CD4-positive, alpha-beta T cell (primary cell): ENCODE measurements around the gene UNC45A. TPM values are rescaled to one million over a fixed set of nuclear protein-coding genes. Genes with fewer than 3 reads are reported as not detected.

Experiments used
- ATAC-seq: fragments of 200-7000 bp; cut with Tn5 transposase; one replicate; pipeline ENCODE4 v1.10.0; 2022; ENCODE audit warnings: mild to moderate bottlenecking; ENCODE audit not compliant: poor library complexity
- CTCF ChIA-PET: fragments of 350-600 bp; sonication (Branson Sonifier 250); formaldehyde crosslinking; loops from one replicate; lab custom pipeline; 2021; ENCODE audit warnings: antibody characterized with exemption, inconsistent platforms; lab: Charles Lee
- POLR2A ChIA-PET: fragments of 350-600 bp; sonication (Branson Sonifier 250); formaldehyde crosslinking; loops from one replicate; lab custom pipeline; 2021; ENCODE audit warnings: antibody characterized with exemption, inconsistent platforms; lab: Charles Lee
- DNase-seq, 14 experiments: peaks; one replicate each; pipeline ENCODE4 v3.0.0-alpha.2; 2013 to 2020; ENCODE audit warnings: mixed read lengths in 2 of 14
- H3K27ac ChIP-seq, 2 donors: one replicate each; pipeline versions ENCODE4 v1.5.1 to v1.7.0; 2013; ENCODE audit warnings: low read length in 2 of 2, low read depth in 1 of 2, mild to moderate bottlenecking in 1 of 2
- H3K27me3 ChIP-seq, 2 experiments: 1 replicate in 1 of 2; 2 replicates in 1 of 2; pipeline versions ENCODE4 v1.6.1 to v1.7.0; 2013; ENCODE audit warnings: low read length in 2 of 2, control low read depth in 1 of 2, mild to moderate bottlenecking in 1 of 2, moderate library complexity in 1 of 2; ENCODE audit not compliant: insufficient read depth in 2 of 2, control insufficient read depth in 1 of 2
- H3K36me3 ChIP-seq: one replicate; pipeline ENCODE4 v1.6.1; 2013; ENCODE audit warnings: low read length, control low read depth; ENCODE audit not compliant: insufficient read depth
- H3K4me1 ChIP-seq: one replicate; pipeline ENCODE4 v1.6.1; 2013; ENCODE audit warnings: low read length, control low read depth; ENCODE audit not compliant: insufficient read depth
- H3K4me3 ChIP-seq: one replicate; pipeline ENCODE4 v1.5.1; 2013; ENCODE audit warnings: mild to moderate bottlenecking, low read length, moderate library complexity
- H3K9me3 ChIP-seq, 2 experiments: 1 replicate in 1 of 2; 2 replicates in 1 of 2; pipeline versions ENCODE4 v1.6.1 to v1.7.0; 2013; ENCODE audit warnings: low read length in 2 of 2, mild to moderate bottlenecking in 2 of 2, control low read depth in 1 of 2, moderate library complexity in 1 of 2; ENCODE audit not compliant: control insufficient read depth in 1 of 2, insufficient read depth in 1 of 2
- H3K27ac Mint-ChIP-seq: one replicate; pipeline ENCODE4 v1.8.0; 2020; ENCODE audit warnings: mixed read lengths
- H3K27me3 Mint-ChIP-seq: one replicate; pipeline ENCODE4 v1.8.0; 2021; ENCODE audit warnings: mixed read lengths
- H3K36me3 Mint-ChIP-seq: one replicate; pipeline ENCODE4 v1.8.0; 2021; ENCODE audit warnings: low read depth, mixed read lengths
- H3K4me1 Mint-ChIP-seq: one replicate; pipeline ENCODE4 v1.8.0; 2021; ENCODE audit warnings: low read depth, mixed read lengths
- H3K4me3 Mint-ChIP-seq: one replicate; pipeline ENCODE4 v1.8.0; 2020; ENCODE audit warnings: mild to moderate bottlenecking, mixed read lengths
- H3K9me3 Mint-ChIP-seq: one replicate; pipeline ENCODE4 v1.8.0; 2020; ENCODE audit warnings: mixed read lengths
- CTCF ChIP-seq: fragments of 200-600 bp; IDR thresholded peaks from one replicate; pipeline ENCODE4 v1.8.0; 2022; ENCODE audit warnings: antibody characterized with exemption, mild to moderate bottlenecking
- intact Hi-C, 2 experiments: fragments of 100-400 bp; cut with DNase I in 1 of 2; cut with micrococcal nuclease in 1 of 2; formaldehyde crosslinking; loops; one replicate each; pipeline versions ENCODE4 v1.15.1 to v1.9.0; 2023 to 2025; cut with DNase I, micrococcal nuclease
- total RNA-seq, 174 experiments: library from RNA in 2 of 174; stranded (reverse) in 2 of 174; gene quantifications; one replicate each; pipeline ENCODE4 v1.2.3 and lab custom pipeline; 2021 to 2026

The UNC45A gene
- total RNA-seq, 2 experiments from 2014 or later = 17.6 to 18.9 TPM

GRCh38 chr15:90968434-90968833, 33.3 kb downstream of the UNC45A start:
- Mint-ChIP-seq H3K27me3 (no peaks in the 10 kb centered on the region), H3K27ac (no peak overlapping the region), H3K36me3 (peaks cover 13% of the 10 kb centered on the region), H3K4me3 (no peak overlapping the region), H3K4me1 (no peaks in the 10 kb centered on the region), H3K9me3 (no peaks in the 10 kb centered on the region)
- Histone ChIP-seq H3K27me3 (no peaks in the 10 kb centered on the region), H3K4me3 (no peak overlapping the region), H3K4me1 (no peaks in the 10 kb centered on the region), H3K27ac (no peak overlapping the region), H3K36me3 (no peaks in the 10 kb centered on the region), H3K9me3 (no peaks in the 10 kb centered on the region)
- ChIA-PET CTCF (interaction anchor here (0.8 kb wide), 1 partner anchor 11 kb away, joined by 3 read pairs; no protein-coding TSS in a partner anchor), POLR2A (no interaction called here)
- DNase-seq (no peak), ATAC-seq (no peak)
- intact Hi-C loops = no loop called here
- no peak for TF ChIP-seq CTCF

GRCh38 chr15:90970274-90970673, 35.2 kb downstream of the UNC45A start:
- ATAC-seq (no peak), DNase-seq (no peak)
- no peaks in the 10 kb centered on the region for H3K9me3 ChIP-seq
- intact Hi-C loops = no loop called here
- no peaks in the 10 kb centered on the region for H3K4me1 ChIP-seq
- ChIA-PET CTCF (no interaction called here), POLR2A (no interaction called here)
- no peaks in the 10 kb centered on the region for H3K36me3 ChIP-seq
- TF ChIP-seq CTCF = no peak
- no peak overlapping the region for H3K27ac ChIP-seq
- Mint-ChIP-seq H3K9me3 (no peaks in the 10 kb centered on the region), H3K27me3 (no peaks in the 10 kb centered on the region), H3K36me3 (peaks cover 13% of the 10 kb centered on the region), H3K4me1 (no peaks in the 10 kb centered on the region), H3K4me3 (no peak overlapping the region), H3K27ac (no peak overlapping the region)
- no peaks in the 10 kb centered on the region for H3K27me3 ChIP-seq
- no peak overlapping the region for H3K4me3 ChIP-seq

- no peaks in the 10 kb centered on the region for H3K4me1 ChIP-seq
- no peaks in the 10 kb centered on the region for H3K27me3 ChIP-seq
- no peak for TF ChIP-seq CTCF
- ChIA-PET CTCF (interaction anchor here (0.6 to 0.7 kb wide), 3 partner anchors 15 to 295 kb away, joined by 3 to 5 read pairs (median 4); no protein-coding TSS in a partner anchor), POLR2A (interaction anchor here (0.6 kb wide), 1 partner anchor 1737 kb away, joined by 5 read pairs; no protein-coding TSS in a partner anchor)
- intact Hi-C loops = no loop called here
- Mint-ChIP-seq H3K36me3 (peaks cover 1% of the 10 kb centered on the region), H3K4me3 (no peak overlapping the region), H3K27me3 (no peaks in the 10 kb centered on the region), H3K4me1 (no peaks in the 10 kb centered on the region), H3K27ac (no peak overlapping the region), H3K9me3 (no peaks in the 10 kb centered on the region)
- H3K27ac ChIP-seq = no peak overlapping the region
- no peak overlapping the region for H3K4me3 ChIP-seq
- DNase-seq = no peak
- H3K9me3 ChIP-seq = no peaks in the 10 kb centered on the region
- no peak for ATAC-seq
- no peaks in the 10 kb centered on the region for H3K36me3 ChIP-seq
These were observed 37.0 kb downstream of the UNC45A start for GRCh38 chr15:90972133-90972532.
